Measurements from ENCODE around the gene EVI5L. TPM values are rescaled to one million over a fixed set of nuclear protein-coding genes. Genes with fewer than 3 reads are reported as not detected.
"Not testable (repeated sequence)": the region's sequence is repeated elsewhere in the genome, so short reads cannot be mapped to it uniquely, and the experiment has no call there.

EVI5L gene
- total RNA-seq, 1 donor from 2014 or later: 11.6 TPM

GRCh38 chr19:7845390-7846154 lies 15.6 kb downstream of the EVI5L start:
- DNase-seq (ENCODE audit: low spot score): no peak

GRCh38 chr19:7846155-7846646 lies 16.2 kb downstream of the EVI5L start:
- DNase-seq (ENCODE audit: low spot score): no peak

- DNase-seq (ENCODE audit: low spot score): no peak
Measured at GRCh38 chr19:7847664-7848063, 17.6 kb downstream of the EVI5L start.

GRCh38 chr19:7848779-7849457 lies 18.9 kb downstream of the EVI5L start:
- no peak for DNase-seq (ENCODE audit: low spot score)

- no peak for DNase-seq (ENCODE audit: low spot score)
Measured at GRCh38 chr19:7849631-7849999, 19.6 kb downstream of the EVI5L start.

- peak; percentile 52 for DNase-seq (ENCODE audit: low spot score)
Measured at GRCh38 chr19:7850000-7850813, 20.2 kb downstream of the EVI5L start.

- no peak for DNase-seq (ENCODE audit: low spot score)
Measured at GRCh38 chr19:7850945-7851622, 21.1 kb downstream of the EVI5L start.

- no peak for DNase-seq (ENCODE audit: low spot score)
Measured at GRCh38 chr19:7851623-7852500, 21.8 kb downstream of the EVI5L start.

- DNase-seq (ENCODE audit: low spot score): peak; percentile 44
Measured at GRCh38 chr19:7852851-7853769, 23.1 kb downstream of the EVI5L start.

GRCh38 chr19:7853770-7854128 lies 23.7 kb downstream of the EVI5L start:
- no peak for DNase-seq (ENCODE audit: low spot score)

GRCh38 chr19:7855426-7856108 lies 25.5 kb downstream of the EVI5L start:
- DNase-seq (ENCODE audit: low spot score): no peak

GRCh38 chr19:7856109-7856591 lies 26.1 kb downstream of the EVI5L start:
- DNase-seq (ENCODE audit: low spot score): no peak

- DNase-seq (ENCODE audit: low spot score): no peak
Measured at GRCh38 chr19:7856679-7857663, 27.0 kb downstream of the EVI5L start.

- DNase-seq (ENCODE audit: low spot score): no peak
Measured at GRCh38 chr19:7857727-7858108, 27.7 kb downstream of the EVI5L start.

GRCh38 chr19:7858109-7858770 lies 28.2 kb downstream of the EVI5L start:
- no peak for DNase-seq (ENCODE audit: low spot score)

GRCh38 chr19:7859087-7859486 lies 29.1 kb downstream of the EVI5L start:
- not testable (repeated sequence) for DNase-seq (ENCODE audit: low spot score)

Measured in umbilical cord (tissue), 2 donors.